Neuron (in vitro differentiated cells): ENCODE measurements around the gene DLGAP1.
A peak's percentile ranks its signal among the peaks of the same experiment; 100 is the strongest.
"Not testable (repeated sequence)": the region's sequence is repeated elsewhere in the genome, so short reads cannot be mapped to it uniquely, and the experiment has no call there.

Experiments used
- H2AFZ ChIP-seq: one replicate; pipeline ENCODE4 v1.6.1; 2013; ENCODE audit warnings: low read depth, mild to moderate bottlenecking, inconsistent platforms, low read length, moderate library complexity
- H3K27me3 ChIP-seq: one replicate; pipeline ENCODE4 v1.6.1; 2013; ENCODE audit warnings: low read length; ENCODE audit not compliant: insufficient read depth
- H3K36me3 ChIP-seq: one replicate; pipeline ENCODE4 v1.6.1; 2013; ENCODE audit warnings: low read length; ENCODE audit not compliant: insufficient read depth
- H3K4me1 ChIP-seq: one replicate; pipeline ENCODE4 v1.6.1; 2013; ENCODE audit warnings: low read length; ENCODE audit not compliant: insufficient read depth
- H3K4me3 ChIP-seq: 2 replicates; pipeline ENCODE4 v1.5.1; 2013; ENCODE audit warnings: mild to moderate bottlenecking, low read length, moderate library complexity
- H3K9me3 ChIP-seq: one replicate; pipeline ENCODE4 v1.6.1; 2013; ENCODE audit warnings: low read length

Gene DLGAP1

GRCh38 chr18:3605486-3605952 is 849.6 kb downstream of the DLGAP1 start:
- H3K9me3 ChIP-seq: no peaks in the 10 kb centered on the region
- peak overlapping the region; percentile 43 for H3K4me3 ChIP-seq
- no peaks in the 10 kb centered on the region for H3K27me3 ChIP-seq
- H2AFZ ChIP-seq: no peak overlapping the region
- H3K4me1 ChIP-seq: peaks cover 44% of the 10 kb centered on the region
- no peaks in the 10 kb centered on the region for H3K36me3 ChIP-seq

GRCh38 chr18:3604498-3605408 is 850.4 kb downstream of the DLGAP1 start:
- Histone ChIP-seq H3K4me1 (peaks cover 44% of the 10 kb centered on the region), H3K36me3 (no peaks in the 10 kb centered on the region), H3K9me3 (no peaks in the 10 kb centered on the region), H2AFZ (no peak overlapping the region), H3K27me3 (no peaks in the 10 kb centered on the region), H3K4me3 (peak overlapping the region; percentile 43)

- H3K4me3 ChIP-seq: peak overlapping the region; percentile 43
- H3K36me3 ChIP-seq: no peaks in the 10 kb centered on the region
- H3K9me3 ChIP-seq: no peaks in the 10 kb centered on the region
- H3K27me3 ChIP-seq: no peaks in the 10 kb centered on the region
- H3K4me1 ChIP-seq: peaks cover 44% of the 10 kb centered on the region
- no peak overlapping the region for H2AFZ ChIP-seq
These were observed 850.9 kb downstream of the DLGAP1 start for GRCh38 chr18:3604235-3604497.

- Histone ChIP-seq H3K27me3 (no peaks in the 10 kb centered on the region), H2AFZ (no peak overlapping the region), H3K36me3 (no peaks in the 10 kb centered on the region), H3K4me1 (peaks cover 44% of the 10 kb centered on the region), H3K4me3 (peak overlapping the region; percentile 49), H3K9me3 (no peaks in the 10 kb centered on the region)
These were observed 851.5 kb downstream of the DLGAP1 start for GRCh38 chr18:3603421-3604234.

- H3K9me3 ChIP-seq, H3K27me3 ChIP-seq, H3K4me3 ChIP-seq, H3K36me3 ChIP-seq, H2AFZ ChIP-seq: not testable (repeated sequence)
- H3K4me1 ChIP-seq: peaks cover 45% of the 10 kb centered on the region
These were observed 853.9 kb downstream of the DLGAP1 start for GRCh38 chr18:3601106-3601755.

- Histone ChIP-seq H2AFZ (no peak overlapping the region), H3K9me3 (no peaks in the 10 kb centered on the region), H3K4me1 (peaks cover 43% of the 10 kb centered on the region), H3K27me3 (no peaks in the 10 kb centered on the region), H3K4me3 (no peak overlapping the region), H3K36me3 (no peaks in the 10 kb centered on the region)
These were observed 855.2 kb downstream of the DLGAP1 start for GRCh38 chr18:3599861-3600260.

GRCh38 chr18:3599195-3599594 is 855.9 kb downstream of the DLGAP1 start:
- Histone ChIP-seq H3K4me1 (peaks cover 40% of the 10 kb centered on the region), H3K4me3 (no peak overlapping the region), H3K9me3 (no peaks in the 10 kb centered on the region), H3K27me3 (no peaks in the 10 kb centered on the region), H2AFZ (no peak overlapping the region), H3K36me3 (no peaks in the 10 kb centered on the region)

- Histone ChIP-seq H3K27me3 (no peaks in the 10 kb centered on the region), H3K36me3 (no peaks in the 10 kb centered on the region), H3K4me3 (no peak overlapping the region), H3K4me1 (peaks cover 36% of the 10 kb centered on the region), H3K9me3 (no peaks in the 10 kb centered on the region), H2AFZ (no peak overlapping the region)
These were observed 856.5 kb downstream of the DLGAP1 start for GRCh38 chr18:3598581-3598980.

- H3K27me3 ChIP-seq: no peaks in the 10 kb centered on the region
- no peak overlapping the region for H3K4me3 ChIP-seq
- no peaks in the 10 kb centered on the region for H3K36me3 ChIP-seq
- peaks cover 36% of the 10 kb centered on the region for H3K4me1 ChIP-seq
- H3K9me3 ChIP-seq: no peaks in the 10 kb centered on the region
- no peak overlapping the region for H2AFZ ChIP-seq
These were observed 857.4 kb downstream of the DLGAP1 start for GRCh38 chr18:3597409-3598357.

GRCh38 chr18:3596637-3597384 is 858.3 kb downstream of the DLGAP1 start:
- no peak overlapping the region for H2AFZ ChIP-seq
- H3K4me1 ChIP-seq: peaks cover 34% of the 10 kb centered on the region
- H3K4me3 ChIP-seq: no peak overlapping the region
- H3K36me3 ChIP-seq: no peaks in the 10 kb centered on the region
- H3K27me3 ChIP-seq: no peaks in the 10 kb centered on the region
- no peaks in the 10 kb centered on the region for H3K9me3 ChIP-seq

- no peaks in the 10 kb centered on the region for H3K27me3 ChIP-seq
- H3K36me3 ChIP-seq: no peaks in the 10 kb centered on the region
- H3K9me3 ChIP-seq: no peaks in the 10 kb centered on the region
- H3K4me3 ChIP-seq: no peak overlapping the region
- no peak overlapping the region for H2AFZ ChIP-seq
- peaks cover 34% of the 10 kb centered on the region for H3K4me1 ChIP-seq
These were observed 858.8 kb downstream of the DLGAP1 start for GRCh38 chr18:3596324-3596636.
